Measurements from ENCODE around the gene SLC6A5.

SLC6A5 gene

DNA sequence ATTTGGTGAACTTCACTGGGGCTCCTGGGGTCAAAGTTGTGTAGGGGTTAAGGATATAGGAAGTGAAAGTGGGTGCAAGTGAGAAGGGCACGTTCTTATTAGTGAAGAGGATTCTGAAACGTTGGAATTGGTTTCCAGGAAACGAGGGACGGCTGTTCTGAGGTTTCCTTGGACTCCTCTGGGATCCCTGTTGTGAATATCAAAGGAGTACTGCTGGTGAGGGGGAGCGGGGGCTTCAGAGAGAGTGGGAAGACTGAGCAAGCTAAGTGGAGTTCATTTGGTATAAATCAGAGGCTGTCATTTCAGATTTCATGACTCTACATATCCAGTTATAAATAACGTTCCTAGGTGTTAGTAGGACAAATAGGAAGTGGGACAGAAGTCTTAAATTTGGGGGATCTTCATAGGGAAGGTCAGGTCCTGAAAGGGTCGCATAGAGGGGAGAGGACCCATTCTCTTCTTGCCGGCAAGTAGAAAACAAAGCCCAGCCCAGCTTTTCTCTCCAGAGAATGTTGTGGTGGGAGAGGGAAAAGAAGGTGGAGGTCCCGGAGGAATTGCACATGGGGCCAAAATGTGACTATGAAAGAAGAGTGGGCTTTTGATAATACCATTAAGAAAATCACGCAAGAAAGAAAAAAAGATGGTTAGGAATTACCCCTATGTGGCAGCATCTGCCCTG, 68.9 kb downstream of the SLC6A5 start:
- no peak overlapping the region for H3K27ac ChIP-seq
- TF ChIP-seq, protein P1, sequence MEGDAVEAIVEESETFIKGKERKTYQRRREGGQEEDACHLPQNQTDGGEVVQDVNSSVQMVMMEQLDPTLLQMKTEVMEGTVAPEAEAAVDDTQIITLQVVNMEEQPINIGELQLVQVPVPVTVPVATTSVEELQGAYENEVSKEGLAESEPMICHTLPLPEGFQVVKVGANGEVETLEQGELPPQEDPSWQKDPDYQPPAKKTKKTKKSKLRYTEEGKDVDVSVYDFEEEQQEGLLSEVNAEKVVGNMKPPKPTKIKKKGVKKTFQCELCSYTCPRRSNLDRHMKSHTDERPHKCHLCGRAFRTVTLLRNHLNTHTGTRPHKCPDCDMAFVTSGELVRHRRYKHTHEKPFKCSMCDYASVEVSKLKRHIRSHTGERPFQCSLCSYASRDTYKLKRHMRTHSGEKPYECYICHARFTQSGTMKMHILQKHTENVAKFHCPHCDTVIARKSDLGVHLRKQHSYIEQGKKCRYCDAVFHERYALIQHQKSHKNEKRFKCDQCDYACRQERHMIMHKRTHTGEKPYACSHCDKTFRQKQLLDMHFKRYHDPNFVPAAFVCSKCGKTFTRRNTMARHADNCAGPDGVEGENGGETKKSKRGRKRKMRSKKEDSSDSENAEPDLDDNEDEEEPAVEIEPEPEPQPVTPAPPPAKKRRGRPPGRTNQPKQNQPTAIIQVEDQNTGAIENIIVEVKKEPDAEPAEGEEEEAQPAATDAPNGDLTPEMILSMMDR (IDR thresholded peaks at IDR 0.05), result no peak
- no peaks in the 10 kb centered on the region for H3K9me3 ChIP-seq
- H3K4me1 ChIP-seq (ENCODE audit: control insufficient read depth in 1 of 2, insufficient read depth in 1 of 2, low read depth in 1 of 2, low read length in 1 of 2), result no peaks in the 10 kb centered on the region
- peaks cover 86% of the 10 kb centered on the region for H3K27me3 ChIP-seq
- H3K36me3 ChIP-seq, result no peaks in the 10 kb centered on the region
- H3K4me3 ChIP-seq (ENCODE audit: low read depth in 1 of 2, low read length in 1 of 2), result no peak overlapping the region

GRCh38 chr11:20668844-20669819, 69.7 kb downstream of the SLC6A5 start, which contains the start of gene NELL1:
NELL1 (plus strand) TSS chr11:20669586.
- TF ChIP-seq, protein P1 (IDR thresholded peaks at IDR 0.05), result no peak
- H3K4me1 ChIP-seq (ENCODE audit: control insufficient read depth in 1 of 2, insufficient read depth in 1 of 2, low read depth in 1 of 2, low read length in 1 of 2), result no peaks in the 10 kb centered on the region
- no peaks in the 10 kb centered on the region for H3K9me3 ChIP-seq
- H3K36me3 ChIP-seq, result no peaks in the 10 kb centered on the region
- H3K4me3 ChIP-seq (ENCODE audit: low read depth in 1 of 2, low read length in 1 of 2), result no peak within 1 kb of the TSS
- peaks cover 95% of the 10 kb centered on the region for H3K27me3 ChIP-seq
- H3K27ac ChIP-seq, result no peak within 1 kb of the TSS

DNA sequence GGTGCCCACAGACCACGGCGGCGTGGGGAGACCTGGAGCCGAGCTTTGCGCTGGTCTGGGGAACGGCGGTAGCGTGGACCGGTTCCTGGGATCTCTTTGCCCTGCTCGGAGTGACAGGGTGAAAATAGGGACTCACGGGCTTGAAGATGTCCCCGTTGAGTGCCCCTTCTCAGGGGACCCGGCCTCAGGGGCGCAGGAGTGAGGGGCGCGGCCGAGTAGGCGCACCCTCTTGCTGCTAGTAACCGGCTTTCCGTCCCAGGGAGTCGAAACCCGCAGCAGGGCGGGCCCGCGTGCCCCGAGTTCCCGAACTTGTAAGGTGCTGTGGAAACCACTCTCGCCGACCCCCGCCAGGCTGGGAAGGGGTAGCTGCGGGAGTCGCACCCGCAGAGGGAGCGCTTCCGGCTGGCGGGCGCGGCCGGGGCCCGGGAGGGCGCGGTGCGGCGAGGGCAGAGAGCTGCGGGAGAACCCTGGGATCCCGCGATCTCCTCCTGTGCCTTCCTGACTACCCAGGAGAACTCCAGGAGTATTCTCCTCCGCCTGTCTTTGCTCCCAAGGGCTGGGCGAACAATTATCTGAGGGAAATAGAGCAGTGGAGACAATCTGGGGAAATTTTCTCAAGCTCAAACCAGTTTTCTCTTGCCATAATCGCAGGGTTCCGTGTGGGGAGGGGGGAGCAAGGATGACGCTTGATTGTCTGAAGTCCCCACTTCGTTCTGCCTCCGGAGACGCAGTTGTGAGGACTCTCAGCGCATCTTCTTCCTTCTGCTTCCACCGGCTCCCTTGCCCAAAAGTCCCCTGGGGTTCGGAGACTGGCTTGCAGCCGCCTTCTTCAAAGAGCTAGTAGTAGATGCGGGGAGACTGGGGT, 70.6 kb downstream of the SLC6A5 start:
- H3K36me3 ChIP-seq, result no peaks in the 10 kb centered on the region
- H3K4me3 ChIP-seq (ENCODE audit: low read depth in 1 of 2, low read length in 1 of 2), result no peak overlapping the region
- H3K27ac ChIP-seq, result no peak overlapping the region
- H3K27me3 ChIP-seq, result peaks cover 95% of the 10 kb centered on the region
- no peaks in the 10 kb centered on the region for H3K9me3 ChIP-seq
- no peaks in the 10 kb centered on the region for H3K4me1 ChIP-seq (ENCODE audit: control insufficient read depth in 1 of 2, insufficient read depth in 1 of 2, low read depth in 1 of 2, low read length in 1 of 2)
- TF ChIP-seq, protein P1 (IDR thresholded peaks at IDR 0.05), result no peak

DNA sequence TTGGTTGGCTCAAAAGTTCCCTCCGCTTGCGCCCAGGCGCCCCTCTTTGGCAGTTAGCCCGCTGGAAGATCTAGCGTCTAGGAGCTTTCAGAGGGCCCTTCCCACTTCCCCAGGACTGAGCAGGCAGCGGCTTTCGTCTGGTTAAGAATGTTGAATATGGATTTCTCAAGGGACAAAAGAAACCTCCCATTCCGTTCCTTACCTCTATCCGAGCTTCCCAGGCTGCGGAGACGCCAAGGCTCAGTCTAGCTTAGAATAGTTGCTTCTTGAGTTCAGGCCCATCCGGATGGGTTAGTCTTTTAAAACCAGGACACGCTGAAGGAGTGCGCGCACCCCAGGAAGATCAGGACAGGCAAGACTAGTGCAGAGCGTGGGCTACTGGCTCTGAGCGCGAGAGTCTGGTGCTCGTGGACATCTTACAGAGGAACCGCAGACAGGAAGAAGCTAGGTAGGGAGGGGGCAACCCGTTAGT, 71.6 kb downstream of the SLC6A5 start:
- Histone ChIP-seq H3K9me3 (no peaks in the 10 kb centered on the region), H3K27ac (no peak overlapping the region), H3K4me1 (ENCODE audit: control insufficient read depth in 1 of 2, insufficient read depth in 1 of 2, low read depth in 1 of 2, low read length in 1 of 2) (no peaks in the 10 kb centered on the region), H3K36me3 (no peaks in the 10 kb centered on the region), H3K27me3 (peaks cover 86% of the 10 kb centered on the region), H3K4me3 (ENCODE audit: low read depth in 1 of 2, low read length in 1 of 2) (no peak overlapping the region)
- TF ChIP-seq, protein P1 (IDR thresholded peaks at IDR 0.05), result no peak
